GM18858 (cell line): ENCODE results near the gene SFTA2.
"Not testable (repeated sequence)": the region's sequence is repeated elsewhere in the genome, so short reads cannot be mapped to it uniquely, and the experiment has no call there.

ENCODE experiments used
- ATAC-seq: cut with Tn5 transposase; IDR thresholded peaks from one replicate; pipeline ENCODE4 v1.9.1; 2021; ENCODE audit not compliant: unreplicated experiment

Gene SFTA2

GRCh38 chr6:30944051-30944450 lies 12.1 kb upstream of the SFTA2 start:
- ATAC-seq = no peak

- no peak for ATAC-seq
These were observed 10.5 kb upstream of the SFTA2 start for GRCh38 chr6:30942338-30943060.

- no peak for ATAC-seq
These were observed 8.5 kb upstream of the SFTA2 start, which contains the start of gene MUCL3 for GRCh38 chr6:30940361-30940986. MUCL3 (plus strand) TSS chr6:30940973; CDS start chr6:30941000, 27 bp downstream.

- no peak for ATAC-seq
These were observed 7.5 kb upstream of the SFTA2 start for GRCh38 chr6:30939473-30939872.

GRCh38 chr6:30938730-30939129 lies 6.8 kb upstream of the SFTA2 start:
- no peak for ATAC-seq

GRCh38 chr6:30937265-30937664 lies 5.3 kb upstream of the SFTA2 start:
- ATAC-seq = no peak

- ATAC-seq = no peak
These were observed 3.0 kb upstream of the SFTA2 start for GRCh38 chr6:30935018-30935417.

- ATAC-seq = no peak
These were observed 845 bp upstream of the SFTA2 start for GRCh38 chr6:30932665-30933365.

- ATAC-seq = no peak
These were observed 698 bp downstream of the SFTA2 start for GRCh38 chr6:30931272-30931671.

- ATAC-seq = no peak
These were observed 1.5 kb downstream of the SFTA2 start for GRCh38 chr6:30930506-30930905.

GRCh38 chr6:30928677-30929076 lies 3.3 kb downstream of the SFTA2 start:
- ATAC-seq = no peak

GRCh38 chr6:30927080-30927479 lies 4.9 kb downstream of the SFTA2 start:
- not testable (repeated sequence) for ATAC-seq

GRCh38 chr6:30926644-30927043 lies 5.3 kb downstream of the SFTA2 start:
- ATAC-seq = no peak

- ATAC-seq = not testable (repeated sequence)
These were observed 7.8 kb downstream of the SFTA2 start for GRCh38 chr6:30924040-30924627.

GRCh38 chr6:30922447-30922852 lies 9.5 kb downstream of the SFTA2 start:
- no peak for ATAC-seq

- no peak for ATAC-seq
These were observed 13.3 kb downstream of the SFTA2 start for GRCh38 chr6:30918670-30919069.

- no peak for ATAC-seq
These were observed 14.5 kb downstream of the SFTA2 start for GRCh38 chr6:30917487-30917886.

- no peak for ATAC-seq
These were observed 14.9 kb downstream of the SFTA2 start for GRCh38 chr6:30917041-30917440.

GRCh38 chr6:30915591-30915946 lies 16.4 kb downstream of the SFTA2 start:
- ATAC-seq = no peak

GRCh38 chr6:30914854-30915590 lies 16.9 kb downstream of the SFTA2 start:
- no peak for ATAC-seq
